GM19043 (cell line): Measurements from ENCODE around the gene TATDN3.
"Not testable (repeated sequence)": the region's sequence is repeated elsewhere in the genome, so short reads cannot be mapped to it uniquely, and the experiment has no call there.

Source experiments
- ATAC-seq: cut with Tn5 transposase; IDR thresholded peaks from one replicate; pipeline ENCODE4 v1.9.1; 2021; ENCODE audit warnings: low read depth; ENCODE audit not compliant: unreplicated experiment

TATDN3 gene, protein sequence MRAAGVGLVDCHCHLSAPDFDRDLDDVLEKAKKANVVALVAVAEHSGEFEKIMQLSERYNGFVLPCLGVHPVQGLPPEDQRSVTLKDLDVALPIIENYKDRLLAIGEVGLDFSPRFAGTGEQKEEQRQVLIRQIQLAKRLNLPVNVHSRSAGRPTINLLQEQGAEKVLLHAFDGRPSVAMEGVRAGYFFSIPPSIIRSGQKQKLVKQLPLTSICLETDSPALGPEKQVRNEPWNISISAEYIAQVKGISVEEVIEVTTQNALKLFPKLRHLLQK

DNA sequence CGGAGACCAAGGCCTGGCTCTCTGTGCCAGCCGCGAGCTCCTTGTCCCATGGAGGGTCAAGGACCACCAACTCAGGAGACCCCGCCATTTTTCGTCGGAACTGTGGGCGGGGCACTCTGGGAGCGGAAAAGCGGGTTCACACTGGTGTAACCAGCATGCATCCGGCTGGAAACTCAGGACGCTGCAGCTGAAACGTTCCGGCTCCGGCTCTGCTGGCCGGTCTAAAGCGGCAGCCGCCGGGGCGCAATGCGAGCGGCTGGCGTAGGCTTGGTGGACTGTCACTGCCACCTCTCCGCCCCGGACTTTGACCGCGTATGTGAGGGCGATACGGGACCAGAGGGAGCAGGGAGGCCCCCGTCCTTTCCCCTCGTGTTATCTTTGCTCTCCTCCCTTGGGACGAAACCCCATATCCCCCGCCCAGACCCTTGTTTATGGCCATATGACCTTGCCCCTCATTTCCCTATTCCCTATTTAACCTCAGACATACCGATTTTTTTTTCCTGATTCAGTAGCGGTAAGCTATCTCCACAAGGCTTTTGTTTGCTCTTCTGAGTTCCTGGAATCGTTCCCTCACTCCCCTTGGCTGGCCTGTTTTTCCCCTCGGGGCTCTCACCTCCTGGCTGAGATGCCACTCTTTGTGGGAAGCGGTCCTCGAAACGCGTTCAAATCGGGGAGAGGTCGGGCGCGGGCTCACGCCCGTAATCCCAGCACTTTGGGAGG, at the start of gene TATDN3, which contains the start of gene NSL1:
Gene TATDN3 (plus strand): TSS at position 219 of the 720 bp plus-strand sequence. CDS start 28 bp downstream, at position 247.
Gene NSL1 (minus strand): TSS at position 102 of the 720 bp plus-strand sequence. CDS start 14 bp downstream, at position 88.
- peak; percentile 57 for ATAC-seq

DNA sequence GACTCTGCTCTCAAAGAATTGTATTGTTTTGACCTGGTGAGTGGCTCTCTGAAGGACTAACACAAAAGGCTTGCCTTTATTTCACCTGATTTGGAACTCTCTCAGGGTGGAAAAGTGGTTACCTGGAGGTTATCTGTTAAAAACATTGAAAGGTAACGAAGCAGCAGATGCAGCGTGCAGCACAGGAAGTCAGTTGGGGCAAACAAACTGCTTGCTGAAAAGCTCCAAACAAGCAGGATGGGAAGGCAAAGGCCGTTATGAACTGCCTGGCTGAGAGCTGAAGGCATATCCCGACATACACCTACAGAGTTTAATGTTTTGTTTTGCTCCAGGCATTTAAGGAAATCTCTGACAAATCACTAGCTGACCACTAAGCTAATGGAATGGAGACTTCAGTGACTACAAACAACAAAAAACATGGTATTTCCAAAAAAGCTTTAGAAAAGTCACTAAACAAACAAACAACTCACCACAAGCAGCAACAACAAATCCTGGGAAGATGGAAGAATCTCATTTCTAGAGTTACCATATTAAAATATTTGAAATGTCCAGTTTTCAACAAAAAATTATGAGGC, 47.7 kb upstream of the TATDN3 start:
- ATAC-seq = no peak

GRCh38 chr1:212745303-212745702, 46.4 kb upstream of the TATDN3 start:
- ATAC-seq = no peak

DNA sequence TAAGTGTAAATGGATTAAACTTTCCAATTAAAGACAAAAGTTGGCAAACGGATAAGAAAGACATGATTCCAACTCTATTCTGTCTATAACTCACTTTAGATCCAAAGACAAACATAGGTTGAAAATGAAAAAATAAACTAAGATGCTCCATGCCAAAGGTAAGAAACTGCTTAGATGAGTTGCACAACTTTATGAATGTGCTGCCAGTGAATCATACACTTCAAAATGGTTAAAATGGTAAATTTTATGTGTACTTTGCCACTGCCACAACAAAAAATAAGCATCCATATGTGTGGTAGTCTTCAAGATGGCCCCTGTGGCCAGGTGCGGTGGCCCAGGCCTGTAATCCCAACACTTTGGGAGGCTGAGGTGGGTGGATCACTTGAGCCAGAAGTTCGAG, 45.1 kb upstream of the TATDN3 start:
- no peak for ATAC-seq

GRCh38 chr1:212749821-212750535, 41.7 kb upstream of the TATDN3 start:
- no peak for ATAC-seq

GRCh38 chr1:212752252-212752933, 39.3 kb upstream of the TATDN3 start:
- no peak for ATAC-seq

DNA sequence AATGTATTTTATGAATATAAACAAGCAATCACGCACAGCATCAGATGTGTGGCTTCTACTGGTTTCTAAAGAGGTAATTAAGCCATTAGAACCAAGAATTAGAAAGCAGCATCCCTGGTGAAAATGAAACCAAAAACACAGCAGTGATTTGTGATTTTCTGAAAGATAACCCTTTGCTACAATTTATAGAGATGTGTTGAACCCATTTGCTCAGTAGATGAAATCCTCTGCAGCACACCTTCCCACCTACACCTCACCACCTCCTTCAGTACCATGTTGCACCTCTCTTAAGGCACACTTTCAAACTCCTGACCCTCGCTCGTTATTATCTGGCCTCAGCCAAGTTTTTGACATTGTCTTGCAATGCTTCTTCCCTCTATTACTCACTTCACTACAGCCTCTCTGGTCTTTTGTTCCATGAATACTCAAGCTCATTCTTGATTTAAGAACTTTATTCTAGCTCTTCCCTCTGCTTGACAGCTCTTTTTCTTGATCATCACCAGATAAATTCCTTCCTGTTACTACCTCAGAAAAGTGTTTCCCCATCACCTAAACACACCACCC, 38.7 kb upstream of the TATDN3 start:
- no peak for ATAC-seq

DNA sequence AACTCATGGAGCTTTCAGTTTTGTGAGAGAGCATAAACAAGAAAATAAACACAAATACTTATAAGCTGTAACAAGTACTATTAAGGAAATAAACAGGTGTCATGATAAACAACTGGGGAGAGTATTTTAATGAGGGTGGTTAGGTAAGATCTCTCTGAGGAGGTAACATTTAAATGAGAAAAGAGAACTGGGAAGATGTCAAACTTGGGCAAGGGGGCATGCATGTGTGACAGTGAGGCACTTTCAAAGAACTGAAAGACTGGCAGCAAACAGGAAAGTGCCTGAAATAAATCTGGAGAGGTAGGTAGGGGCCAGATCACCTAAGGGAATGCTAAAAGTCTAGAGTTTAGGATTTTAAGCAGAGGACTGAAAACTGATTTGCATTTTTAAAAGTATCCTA, 37.9 kb upstream of the TATDN3 start:
- no peak for ATAC-seq

DNA sequence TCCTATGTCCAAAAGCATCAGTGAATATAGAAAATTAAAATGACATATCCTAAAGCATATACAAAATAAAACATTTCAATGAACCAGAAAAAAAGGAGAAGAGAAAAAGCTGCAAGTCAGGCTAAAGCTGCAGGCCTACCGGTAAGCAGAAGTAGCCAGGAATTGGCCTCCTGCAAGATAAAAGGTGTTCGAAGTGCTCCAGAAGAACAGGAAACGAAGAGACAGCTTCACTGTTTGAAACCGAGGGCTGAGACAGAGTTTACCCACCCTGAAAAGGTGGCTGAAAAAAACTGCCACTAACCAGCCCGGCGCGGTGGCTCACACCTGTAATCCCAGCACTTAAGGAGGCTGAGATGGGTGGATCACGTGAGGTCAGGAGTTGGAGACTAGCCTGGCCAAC, 37.5 kb upstream of the TATDN3 start:
- peak; percentile 43 for ATAC-seq

- no peak for ATAC-seq
Measured at GRCh38 chr1:212754680-212755079, 37.0 kb upstream of the TATDN3 start.

GRCh38 chr1:212759683-212760082, 32.0 kb upstream of the TATDN3 start:
- ATAC-seq = no peak

DNA sequence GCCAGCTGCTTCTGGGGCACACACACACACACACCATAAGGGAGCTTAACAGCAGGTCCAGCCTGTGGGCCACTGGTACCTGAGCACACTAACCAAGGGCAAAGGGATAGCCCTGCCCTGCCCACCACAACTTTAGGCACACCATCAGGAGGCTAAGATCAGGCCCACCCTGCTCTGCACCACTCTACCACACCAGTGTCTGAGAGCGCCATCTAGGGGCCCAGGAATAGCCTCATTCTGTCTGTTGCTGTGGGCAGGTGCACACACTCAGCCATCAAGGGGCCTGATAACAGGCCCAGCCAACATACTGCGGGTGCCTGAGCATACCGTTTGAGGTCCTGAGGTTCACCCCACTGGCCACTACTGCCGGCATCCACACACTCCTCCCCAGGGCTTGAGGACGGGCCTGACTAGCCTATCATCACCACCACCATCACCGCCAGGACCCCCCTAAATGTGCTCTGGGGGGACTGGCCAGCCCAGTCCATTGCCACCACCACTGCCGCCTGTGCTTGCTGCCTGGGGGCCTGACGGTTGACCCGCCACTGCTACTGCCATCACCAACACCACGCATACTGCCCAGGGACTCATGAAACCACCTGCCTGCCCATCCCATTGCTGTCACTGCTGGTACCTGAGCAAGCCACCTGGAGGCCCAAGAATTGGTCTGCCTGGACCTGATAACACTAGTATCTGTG, 31.4 kb upstream of the TATDN3 start:
- no peak for ATAC-seq

DNA sequence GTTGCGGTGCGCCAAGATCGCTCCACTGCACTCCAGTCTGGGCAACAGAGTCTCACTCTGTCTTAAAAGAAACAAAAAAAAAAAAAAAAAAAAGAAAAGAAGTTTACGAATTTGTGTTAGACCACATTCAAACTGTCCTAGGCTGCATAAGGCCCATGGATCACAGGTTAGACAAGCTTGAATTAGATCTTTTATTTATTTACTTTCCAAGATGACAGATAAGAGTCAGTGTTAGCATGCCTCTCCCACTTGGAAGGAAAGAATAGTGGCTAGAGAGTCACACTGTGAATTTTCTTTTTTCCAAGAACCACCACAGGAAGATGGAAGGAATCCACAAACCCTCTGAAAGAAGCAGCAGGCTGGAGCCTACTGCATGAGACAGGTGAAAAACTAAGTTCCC, 29.5 kb upstream of the TATDN3 start:
- no peak for ATAC-seq

DNA sequence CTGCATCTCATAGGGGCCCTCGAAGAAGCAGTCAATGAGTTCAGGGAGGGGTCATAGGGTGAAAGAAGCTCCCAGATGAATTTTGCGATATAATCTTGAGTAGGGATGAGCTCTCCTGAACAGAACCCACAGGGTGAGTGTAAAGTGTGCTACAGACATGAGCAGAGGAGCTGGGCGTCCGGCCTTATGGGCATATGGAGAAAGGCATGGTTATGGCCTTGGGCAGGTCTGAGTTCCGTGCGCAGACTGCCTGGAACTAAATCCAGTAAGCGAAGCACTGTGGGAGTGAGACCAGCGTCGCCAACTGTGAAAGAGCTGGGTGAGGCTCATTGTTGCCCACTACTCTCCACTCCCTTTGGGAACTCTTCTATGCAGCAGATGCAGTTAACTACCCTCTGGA, 28.9 kb upstream of the TATDN3 start:
- no peak for ATAC-seq

DNA sequence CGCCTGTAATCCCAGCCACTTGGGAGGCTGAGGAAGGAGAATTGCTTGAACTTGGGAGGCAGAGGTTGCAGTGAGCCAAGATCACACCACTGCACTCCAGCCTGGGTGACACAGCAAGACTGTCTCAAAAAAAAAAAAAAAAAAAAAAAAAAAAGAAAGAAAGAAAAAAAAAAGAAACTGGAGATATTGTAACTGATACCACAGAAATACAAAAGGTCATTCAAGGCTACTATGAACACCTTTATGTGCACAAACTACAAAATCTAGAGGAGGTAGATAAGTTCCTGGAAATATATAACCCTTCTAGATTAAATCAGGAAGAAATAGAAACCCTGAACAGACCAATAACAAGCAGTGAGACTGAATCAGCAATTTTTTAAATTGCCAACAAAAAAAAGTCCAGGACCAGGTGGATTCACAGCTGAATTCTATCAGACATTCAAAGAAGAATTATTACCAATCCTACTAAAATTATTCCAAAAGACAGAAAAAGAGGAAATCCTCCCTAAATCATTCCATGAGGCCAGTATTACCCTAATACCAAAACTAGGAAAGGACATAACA, 26.9 kb upstream of the TATDN3 start:
- ATAC-seq = not testable (repeated sequence)

DNA sequence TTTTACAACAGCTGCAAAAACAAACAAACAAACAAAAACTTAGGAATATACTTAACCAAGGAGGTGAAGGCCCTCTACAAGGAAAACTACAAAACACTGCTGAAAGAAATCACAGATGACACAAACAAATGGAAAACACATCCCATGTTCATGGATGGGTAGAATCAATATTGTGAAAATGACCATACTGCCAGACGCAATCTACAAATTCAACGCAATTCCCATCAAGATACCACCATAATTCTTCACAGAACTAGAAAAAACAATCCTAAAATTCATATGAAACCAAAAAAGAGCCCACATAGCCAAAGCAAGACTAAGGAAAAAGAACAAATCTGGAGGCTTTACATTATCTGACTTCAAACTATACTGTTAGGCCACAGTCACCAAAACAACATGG, 24.9 kb upstream of the TATDN3 start:
- not testable (repeated sequence) for ATAC-seq

GRCh38 chr1:212769459-212770167, 22.1 kb upstream of the TATDN3 start:
- no peak for ATAC-seq

DNA sequence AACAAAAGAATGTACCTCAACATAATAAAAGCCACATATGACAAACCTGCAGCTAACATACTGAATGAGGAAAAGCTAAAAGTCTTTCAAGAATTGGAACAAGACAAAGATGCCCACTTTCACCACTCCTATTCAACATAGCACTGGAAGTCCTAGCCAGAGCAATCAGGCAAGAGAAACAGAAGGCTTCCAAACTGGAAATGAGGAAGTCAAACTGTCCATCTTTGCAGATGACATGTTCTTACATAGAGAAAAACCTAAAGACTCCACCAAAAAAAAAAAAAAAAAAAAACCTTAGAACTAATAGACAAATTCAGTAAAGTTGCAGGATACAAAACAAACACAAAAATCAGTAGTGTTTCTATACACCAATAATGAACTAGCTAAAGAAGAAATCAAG, 20.4 kb upstream of the TATDN3 start:
- ATAC-seq = no peak

DNA sequence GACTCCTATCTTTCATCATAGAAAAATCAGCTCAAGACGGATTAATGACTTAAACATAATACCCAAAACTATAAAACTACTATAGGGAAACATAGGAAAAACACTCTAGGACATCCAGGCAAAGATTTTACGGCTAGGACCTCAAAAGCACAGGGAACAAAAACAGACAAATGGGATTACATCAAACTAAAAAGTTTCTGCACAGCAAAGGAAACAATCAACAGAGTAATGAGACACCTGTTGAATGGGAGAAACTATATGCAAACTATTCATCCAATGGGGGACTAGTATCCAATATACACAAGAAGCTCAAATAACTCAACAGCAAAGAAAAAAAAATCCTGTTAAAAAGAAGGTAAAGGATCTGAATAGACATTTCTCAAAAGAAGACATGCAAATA, 18.7 kb upstream of the TATDN3 start:
- no peak for ATAC-seq
